HepG2 (cell line): ENCODE results near the gene RHBDF2. TPM values are rescaled to one million over a fixed set of nuclear protein-coding genes. Genes with fewer than 3 reads are reported as not detected.
A peak's percentile ranks its signal among the peaks of the same experiment; 100 is the strongest.

Experiments used
- HNRNPL ChIP-seq: fragments of 200-400 bp; formaldehyde crosslinking; IDR thresholded peaks from 2 replicates; pipeline ENCODE4 v1.6.1; 2017; ENCODE audit warnings: mild to moderate bottlenecking, low read depth, low read length
- NPAS2 ChIP-seq: sonication (generic); formaldehyde crosslinking; IDR thresholded peaks from 2 replicates; pipeline ENCODE4 v1.8.0; 2022; ENCODE audit warnings: mild to moderate bottlenecking, missing genetic modification reagents, borderline replicate concordance
- RERE ChIP-seq: IDR thresholded peaks from 2 replicates; pipeline ENCODE4 v1.6.1; 2016; ENCODE audit warnings: low read depth, missing genetic modification reagents, missing compliant biosample characterization
- RFXANK ChIP-seq: IDR thresholded peaks from 2 replicates; pipeline ENCODE4 v1.6.1; 2016
- SPEN ChIP-seq: sonication (generic); formaldehyde crosslinking; IDR thresholded peaks from 2 replicates; pipeline ENCODE4 v1.5.1; 2020; ENCODE audit warnings: low read depth, mild to moderate bottlenecking, missing genetic modification reagents
- SRSF1 ChIP-seq: fragments of 200-400 bp; formaldehyde crosslinking; optimal IDR thresholded peaks from 2 replicates; pipeline ENCODE3; 2017; ENCODE audit warnings: mild to moderate bottlenecking, low read depth, low read length, moderate library complexity
- SRSF9 ChIP-seq: fragments of 200-400 bp; formaldehyde crosslinking; IDR thresholded peaks from 2 replicates; pipeline ENCODE4 v1.6.1; 2018; ENCODE audit warnings: borderline replicate concordance, mild to moderate bottlenecking, low read depth, low read length; ENCODE audit not compliant: insufficient read depth, poor library complexity, severe bottlenecking
- ZC3H13 ChIP-seq: sonication (generic); formaldehyde crosslinking; IDR thresholded peaks from 2 replicates; pipeline ENCODE4 v1.8.1; 2023; ENCODE audit warnings: mild to moderate bottlenecking, missing genetic modification reagents, moderate library complexity
- ZFP36L2 ChIP-seq: sonication (generic); formaldehyde crosslinking; IDR thresholded peaks from 2 replicates; pipeline ENCODE4 v1.4.0; 2020; ENCODE audit warnings: missing genetic modification reagents
- ZNF30 ChIP-seq: sonication (generic); formaldehyde crosslinking; IDR thresholded peaks from 2 replicates; pipeline ENCODE4 v1.5.0; 2020; ENCODE audit warnings: mild to moderate bottlenecking, missing genetic modification reagents
- ZNF329 ChIP-seq: sonication (generic); formaldehyde crosslinking; IDR thresholded peaks from 2 replicates; pipeline ENCODE4 v1.9.0; 2021; ENCODE audit warnings: low read depth, mild to moderate bottlenecking, missing genetic modification reagents
- ZNF589 ChIP-seq: sonication (generic); formaldehyde crosslinking; conservative IDR thresholded peaks from 2 replicates; pipeline ENCODE4 v1.8.0; 2022; ENCODE audit warnings: mild to moderate bottlenecking, moderate library complexity, missing genetic modification reagents
- ZNF788 ChIP-seq: sonication (generic); formaldehyde crosslinking; IDR thresholded peaks from 2 replicates; pipeline ENCODE4 v1.5.0; 2020; ENCODE audit warnings: mild to moderate bottlenecking, missing genetic modification reagents, borderline replicate concordance
- ZSCAN25 ChIP-seq: sonication (generic); formaldehyde crosslinking; IDR thresholded peaks from 2 replicates; pipeline ENCODE4 v1.8.0; 2022; ENCODE audit warnings: mild to moderate bottlenecking, missing genetic modification reagents
- polyA plus RNA-seq, 8 experiments: library from polyadenylated mRNA; depleted of rRNA in 3 of 8; stranded (reverse) in 7 of 8; unstranded in 1 of 8; fragments of >200 nt; fragmentation: Illumina TruSeq in 4 of 8; extraction: Trizol in 4 of 8; gene quantifications; 2 replicates each; pipeline versions ENCODE4 v1.2.1 to v1.2.3, GENCODE V29; 2011 to 2016; ENCODE audit warnings: low read depth in 4 of 8, missing spikeins in 1 of 8, mixed read lengths in 1 of 8; ENCODE audit not compliant: insufficient read depth in 1 of 8
- total RNA-seq, 5 experiments: library from RNA; depleted of rRNA; stranded (reverse); fragments of >200 nt; fragmentation: Illumina TruSeq; extraction: Trizol; gene quantifications; 2 replicates each; pipeline ENCODE4 v1.2.3, GENCODE V29; 2016; ENCODE audit warnings: low read depth in 1 of 5
- TF ChIP-seq, protein P1 (sequence below): sonication (generic); formaldehyde crosslinking; IDR thresholded peaks from 2 replicates; pipeline ENCODE4 v1.5.0; 2020; ENCODE audit warnings: mild to moderate bottlenecking, low read depth, missing genetic modification reagents, borderline replicate concordance
- TF ChIP-seq, protein P2 (sequence below): IDR thresholded peaks from 2 replicates; pipeline ENCODE4 v1.6.1; 2012; ENCODE audit warnings: low read length, improper control_type of control experiment
- TF ChIP-seq, protein P3 (sequence below): sonication (generic); formaldehyde crosslinking; IDR thresholded peaks from 2 replicates; pipeline ENCODE4 v1.4.0; 2020; ENCODE audit warnings: missing genetic modification reagents

The RHBDF2 gene
- total and polyA plus RNA-seq, 2 of the 13 experiments (the other 11 are each of a cell fraction or from before 2014, with no cell fraction given) = 7.8 to 24.2 TPM

DNA sequence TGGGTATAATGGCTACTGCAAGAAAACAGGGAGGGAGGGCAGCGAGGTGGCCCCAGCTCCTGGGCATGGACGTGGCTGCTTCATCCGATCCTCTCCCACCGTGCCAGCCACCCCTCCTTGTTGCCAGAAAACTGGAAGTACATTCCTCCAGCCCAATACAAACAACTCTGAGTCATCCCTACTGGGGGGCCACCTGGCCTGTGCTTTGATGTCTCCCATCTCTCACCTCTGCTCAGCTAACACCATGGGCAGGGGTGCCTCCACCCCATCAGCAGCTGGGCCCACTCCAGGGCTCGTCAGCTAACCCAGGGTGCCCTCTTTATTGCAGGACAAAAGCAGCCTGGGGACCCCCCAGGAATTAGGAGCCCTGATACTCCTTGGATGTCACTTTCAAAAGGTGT, 2.0 kb downstream of the RHBDF2 start (continued):
- peak; percentile 90 for TF ChIP-seq RERE
- TF ChIP-seq ZNF30 = no peak
- TF ChIP-seq SRSF1 = peak; percentile 98
- TF ChIP-seq ZSCAN25 (CRISPR knock-in tag) = peak; percentile 100
- TF ChIP-seq ZNF788 (CRISPR knock-in tag) = peak; percentile 85; the same call in 1 of the 2 replicates
- no peak for TF ChIP-seq NPAS2
- 0 out of 2 replicates have a peak, but pooled peaks have one; percentile 28 for TF ChIP-seq ZNF329 (CRISPR knock-in tag)
- TF ChIP-seq ZNF589 (CRISPR knock-in tag) = 0 out of 2 replicates have a peak, but pooled peaks have one; percentile 44
- TF ChIP-seq, protein P1, sequence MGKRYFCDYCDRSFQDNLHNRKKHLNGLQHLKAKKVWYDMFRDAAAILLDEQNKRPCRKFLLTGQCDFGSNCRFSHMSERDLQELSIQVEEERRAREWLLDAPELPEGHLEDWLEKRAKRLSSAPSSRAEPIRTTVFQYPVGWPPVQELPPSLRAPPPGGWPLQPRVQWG (CRISPR knock-in tag) = no peak
- TF ChIP-seq RFXANK (CRISPR knock-in tag) = 0 out of 2 replicates have a peak, but pooled peaks have one; percentile 69
- peak; percentile 98 for TF ChIP-seq HNRNPL
- no peak for TF ChIP-seq ZC3H13 (CRISPR knock-in tag)
- TF ChIP-seq, protein P2, sequence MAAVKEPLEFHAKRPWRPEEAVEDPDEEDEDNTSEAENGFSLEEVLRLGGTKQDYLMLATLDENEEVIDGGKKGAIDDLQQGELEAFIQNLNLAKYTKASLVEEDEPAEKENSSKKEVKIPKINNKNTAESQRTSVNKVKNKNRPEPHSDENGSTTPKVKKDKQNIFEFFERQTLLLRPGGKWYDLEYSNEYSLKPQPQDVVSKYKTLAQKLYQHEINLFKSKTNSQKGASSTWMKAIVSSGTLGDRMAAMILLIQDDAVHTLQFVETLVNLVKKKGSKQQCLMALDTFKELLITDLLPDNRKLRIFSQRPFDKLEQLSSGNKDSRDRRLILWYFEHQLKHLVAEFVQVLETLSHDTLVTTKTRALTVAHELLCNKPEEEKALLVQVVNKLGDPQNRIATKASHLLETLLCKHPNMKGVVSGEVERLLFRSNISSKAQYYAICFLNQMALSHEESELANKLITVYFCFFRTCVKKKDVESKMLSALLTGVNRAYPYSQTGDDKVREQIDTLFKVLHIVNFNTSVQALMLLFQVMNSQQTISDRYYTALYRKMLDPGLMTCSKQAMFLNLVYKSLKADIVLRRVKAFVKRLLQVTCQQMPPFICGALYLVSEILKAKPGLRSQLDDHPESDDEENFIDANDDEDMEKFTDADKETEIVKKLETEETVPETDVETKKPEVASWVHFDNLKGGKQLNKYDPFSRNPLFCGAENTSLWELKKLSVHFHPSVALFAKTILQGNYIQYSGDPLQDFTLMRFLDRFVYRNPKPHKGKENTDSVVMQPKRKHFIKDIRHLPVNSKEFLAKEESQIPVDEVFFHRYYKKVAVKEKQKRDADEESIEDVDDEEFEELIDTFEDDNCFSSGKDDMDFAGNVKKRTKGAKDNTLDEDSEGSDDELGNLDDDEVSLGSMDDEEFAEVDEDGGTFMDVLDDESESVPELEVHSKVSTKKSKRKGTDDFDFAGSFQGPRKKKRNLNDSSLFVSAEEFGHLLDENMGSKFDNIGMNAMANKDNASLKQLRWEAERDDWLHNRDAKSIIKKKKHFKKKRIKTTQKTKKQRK = no peak
- TF ChIP-seq, protein P3, sequence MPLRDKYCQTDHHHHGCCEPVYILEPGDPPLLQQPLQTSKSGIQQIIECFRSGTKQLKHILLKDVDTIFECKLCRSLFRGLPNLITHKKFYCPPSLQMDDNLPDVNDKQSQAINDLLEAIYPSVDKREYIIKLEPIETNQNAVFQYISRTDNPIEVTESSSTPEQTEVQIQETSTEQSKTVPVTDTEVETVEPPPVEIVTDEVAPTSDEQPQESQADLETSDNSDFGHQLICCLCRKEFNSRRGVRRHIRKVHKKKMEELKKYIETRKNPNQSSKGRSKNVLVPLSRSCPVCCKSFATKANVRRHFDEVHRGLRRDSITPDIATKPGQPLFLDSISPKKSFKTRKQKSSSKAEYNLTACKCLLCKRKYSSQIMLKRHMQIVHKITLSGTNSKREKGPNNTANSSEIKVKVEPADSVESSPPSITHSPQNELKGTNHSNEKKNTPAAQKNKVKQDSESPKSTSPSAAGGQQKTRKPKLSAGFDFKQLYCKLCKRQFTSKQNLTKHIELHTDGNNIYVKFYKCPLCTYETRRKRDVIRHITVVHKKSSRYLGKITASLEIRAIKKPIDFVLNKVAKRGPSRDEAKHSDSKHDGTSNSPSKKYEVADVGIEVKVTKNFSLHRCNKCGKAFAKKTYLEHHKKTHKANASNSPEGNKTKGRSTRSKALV (CRISPR knock-in tag) = no peak
- TF ChIP-seq ZFP36L2 = no peak
- peak; percentile 80; the same call in 1 of the 2 replicates for TF ChIP-seq SPEN (CRISPR knock-in tag)
- TF ChIP-seq SRSF9 = no peak
